Lower leg skin (tissue), 3 donors: ENCODE results near the gene PNPLA2.

ENCODE experiments used
- POLR2A ChIP-seq, 2 donors: fragments of 450-650 bp; IDR thresholded peaks; one replicate each; pipeline ENCODE4 v1.6.1; 2016 to 2017; ENCODE audit warnings: antibody characterized with exemption in 2 of 2, mild to moderate bottlenecking in 1 of 2, moderate library complexity in 1 of 2
- TF ChIP-seq, protein P1 (sequence below), 3 donors: fragments of 450-650 bp; IDR thresholded peaks; one replicate each; pipeline ENCODE4 v1.5.1; 2016; ENCODE audit warnings: antibody characterized with exemption in 3 of 3, mild to moderate bottlenecking in 3 of 3, moderate library complexity in 2 of 3

DNA sequence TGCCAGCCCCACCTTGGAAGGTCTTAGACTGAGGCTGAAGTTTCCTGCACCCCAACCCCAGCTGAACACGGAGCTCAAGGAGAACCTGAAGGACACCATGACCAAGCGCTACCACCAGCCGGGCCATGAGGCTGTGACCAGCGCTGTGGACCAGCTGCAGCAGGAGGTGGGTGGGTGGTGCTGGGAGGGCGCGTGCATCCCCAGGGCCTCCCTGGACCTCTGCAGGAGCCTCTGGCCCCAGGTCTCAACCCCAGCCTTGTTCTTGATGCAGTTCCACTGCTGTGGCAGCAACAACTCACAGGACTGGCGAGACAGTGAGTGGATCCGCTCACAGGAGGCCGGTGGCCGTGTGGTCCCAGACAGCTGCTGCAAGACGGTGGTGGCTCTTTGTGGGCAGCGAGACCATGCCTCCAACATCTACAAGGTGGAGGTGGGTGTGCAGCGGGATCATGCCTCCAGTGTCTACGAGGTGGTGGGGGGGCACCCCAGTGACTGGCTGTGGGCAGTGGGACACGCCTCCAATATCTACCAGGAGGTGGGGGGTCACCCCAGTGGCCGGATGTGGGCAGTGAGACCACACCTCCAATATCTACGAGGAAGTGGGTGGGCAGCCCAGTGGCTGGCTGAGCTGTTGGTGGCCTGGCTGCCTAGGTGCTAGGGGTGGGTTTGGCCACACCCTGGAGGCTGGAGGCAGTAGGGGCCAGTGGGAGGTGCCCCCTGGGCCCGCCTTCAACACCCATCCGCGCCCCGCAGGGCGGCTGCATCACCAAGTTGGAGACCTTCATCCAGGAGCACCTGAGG is 18.7 kb downstream of the PNPLA2 start:
- no peak for TF ChIP-seq POLR2A (IDR thresholded peaks at IDR 0.05)
- TF ChIP-seq, protein P1, sequence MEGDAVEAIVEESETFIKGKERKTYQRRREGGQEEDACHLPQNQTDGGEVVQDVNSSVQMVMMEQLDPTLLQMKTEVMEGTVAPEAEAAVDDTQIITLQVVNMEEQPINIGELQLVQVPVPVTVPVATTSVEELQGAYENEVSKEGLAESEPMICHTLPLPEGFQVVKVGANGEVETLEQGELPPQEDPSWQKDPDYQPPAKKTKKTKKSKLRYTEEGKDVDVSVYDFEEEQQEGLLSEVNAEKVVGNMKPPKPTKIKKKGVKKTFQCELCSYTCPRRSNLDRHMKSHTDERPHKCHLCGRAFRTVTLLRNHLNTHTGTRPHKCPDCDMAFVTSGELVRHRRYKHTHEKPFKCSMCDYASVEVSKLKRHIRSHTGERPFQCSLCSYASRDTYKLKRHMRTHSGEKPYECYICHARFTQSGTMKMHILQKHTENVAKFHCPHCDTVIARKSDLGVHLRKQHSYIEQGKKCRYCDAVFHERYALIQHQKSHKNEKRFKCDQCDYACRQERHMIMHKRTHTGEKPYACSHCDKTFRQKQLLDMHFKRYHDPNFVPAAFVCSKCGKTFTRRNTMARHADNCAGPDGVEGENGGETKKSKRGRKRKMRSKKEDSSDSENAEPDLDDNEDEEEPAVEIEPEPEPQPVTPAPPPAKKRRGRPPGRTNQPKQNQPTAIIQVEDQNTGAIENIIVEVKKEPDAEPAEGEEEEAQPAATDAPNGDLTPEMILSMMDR (IDR thresholded peaks at IDR 0.05) = no peak
